EL (cell line): ENCODE data around the gene PACSIN2.

Experiments used
- DNase-seq: peaks from one replicate; pipeline ENCODE4 v3.0.0-alpha.2; 2016

The PACSIN2 gene

GRCh38 chr22:42901790-42902508 lies 113.0 kb downstream of the PACSIN2 start:
- no peak for DNase-seq

GRCh38 chr22:42897960-42898359 lies 117.0 kb downstream of the PACSIN2 start:
- DNase-seq = no peak

GRCh38 chr22:42895541-42895981 lies 119.4 kb downstream of the PACSIN2 start:
- DNase-seq = no peak

- no peak for DNase-seq
Observed at GRCh38 chr22:42895087-42895486, 119.9 kb downstream of the PACSIN2 start.

- DNase-seq = no peak
Observed at GRCh38 chr22:42893371-42894150, 121.4 kb downstream of the PACSIN2 start.

- no peak for DNase-seq
Observed at GRCh38 chr22:42892571-42893316, 122.2 kb downstream of the PACSIN2 start.

GRCh38 chr22:42892156-42892555 lies 122.8 kb downstream of the PACSIN2 start:
- no peak for DNase-seq

GRCh38 chr22:42891696-42892095 lies 123.3 kb downstream of the PACSIN2 start:
- no peak for DNase-seq

GRCh38 chr22:42891008-42891407 lies 123.9 kb downstream of the PACSIN2 start:
- DNase-seq = no peak

- DNase-seq = no peak
Observed at GRCh38 chr22:42889304-42889703, 125.6 kb downstream of the PACSIN2 start.

- DNase-seq = no peak
Observed at GRCh38 chr22:42887523-42888507, 127.1 kb downstream of the PACSIN2 start.

GRCh38 chr22:42887120-42887519 lies 127.8 kb downstream of the PACSIN2 start:
- DNase-seq = no peak

GRCh38 chr22:42885446-42885845 lies 129.5 kb downstream of the PACSIN2 start:
- peak; percentile 38 for DNase-seq

- DNase-seq = no peak
Observed at GRCh38 chr22:42884616-42885375, 130.2 kb downstream of the PACSIN2 start.

GRCh38 chr22:42883970-42884369 lies 131.0 kb downstream of the PACSIN2 start:
- DNase-seq = no peak

GRCh38 chr22:42883121-42883520 lies 131.8 kb downstream of the PACSIN2 start:
- no peak for DNase-seq

GRCh38 chr22:42881982-42882656 lies 132.8 kb downstream of the PACSIN2 start:
- DNase-seq = no peak

GRCh38 chr22:42881298-42881697 lies 133.7 kb downstream of the PACSIN2 start:
- no peak for DNase-seq

GRCh38 chr22:42880815-42881214 lies 134.1 kb downstream of the PACSIN2 start:
- no peak for DNase-seq

GRCh38 chr22:42879371-42880021 lies 135.5 kb downstream of the PACSIN2 start:
- DNase-seq = no peak
